ENCODE measurements around the gene SCN5A. TPM values are rescaled to one million over a fixed set of nuclear protein-coding genes. Genes with fewer than 3 reads are reported as not detected.

SCN5A gene
- polyA plus RNA-seq (2012; ENCODE audit: insufficient read depth, insufficient read length): 3.5 TPM

- no peak for DNase-seq (ENCODE audit: low read depth, low spot score)
- peak within 1 kb of the TSS; percentile 42 for H3K4me3 ChIP-seq (ENCODE audit: low read length)
These were observed at the start of gene SCN5A for GRCh38 chr3:38649500-38650247. Gene SCN5A (minus strand): TSS chr3:38649687. CDS start chr3:38633307, 16,380 bp downstream.

- no peak overlapping the region for H3K4me3 ChIP-seq (ENCODE audit: low read length)
- DNase-seq (ENCODE audit: low read depth, low spot score): no peak
These were observed 49.3 kb upstream of the SCN5A start for GRCh38 chr3:38698760-38699159.

GRCh38 chr3:38698061-38698460 lies 48.6 kb upstream of the SCN5A start:
- no peak overlapping the region for H3K4me3 ChIP-seq (ENCODE audit: low read length)
- DNase-seq (ENCODE audit: low read depth, low spot score): no peak

- H3K4me3 ChIP-seq (ENCODE audit: low read length): no peak overlapping the region
- DNase-seq (ENCODE audit: low read depth, low spot score): no peak
These were observed 46.5 kb upstream of the SCN5A start for GRCh38 chr3:38696034-38696433.

GRCh38 chr3:38690185-38690584 lies 40.7 kb upstream of the SCN5A start:
- DNase-seq (ENCODE audit: low read depth, low spot score): no peak
- no peak overlapping the region for H3K4me3 ChIP-seq (ENCODE audit: low read length)

- DNase-seq (ENCODE audit: low read depth, low spot score): no peak
- H3K4me3 ChIP-seq (ENCODE audit: low read length): no peak overlapping the region
These were observed 40.3 kb upstream of the SCN5A start for GRCh38 chr3:38689774-38690173.

- DNase-seq (ENCODE audit: low read depth, low spot score): no peak
These were observed 39.9 kb upstream of the SCN5A start for GRCh38 chr3:38689346-38689745.

GRCh38 chr3:38687321-38687720 lies 37.8 kb upstream of the SCN5A start:
- no peak overlapping the region for H3K4me3 ChIP-seq (ENCODE audit: low read length)
- DNase-seq (ENCODE audit: low read depth, low spot score): no peak

More at GRCh38 chr3:38689346-38689745, 39.9 kb upstream of the SCN5A start:
- no peak overlapping the region for H3K4me3 ChIP-seq (ENCODE audit: low read length)

GRCh38 chr3:38684546-38684945 lies 35.1 kb upstream of the SCN5A start:
- H3K4me3 ChIP-seq (ENCODE audit: low read length): no peak overlapping the region

GRCh38 chr3:38669668-38670067 lies 20.2 kb upstream of the SCN5A start:
- no peak overlapping the region for H3K4me3 ChIP-seq (ENCODE audit: low read length)
- DNase-seq (ENCODE audit: low read depth, low spot score): no peak

More at GRCh38 chr3:38684546-38684945, 35.1 kb upstream of the SCN5A start:
- DNase-seq (ENCODE audit: low read depth, low spot score): no peak

GRCh38 chr3:38662544-38662943 lies 13.1 kb upstream of the SCN5A start:
- DNase-seq (ENCODE audit: low read depth, low spot score): peak; percentile 55
- H3K4me3 ChIP-seq (ENCODE audit: low read length): no peak overlapping the region

- H3K4me3 ChIP-seq (ENCODE audit: low read length): no peak overlapping the region
- DNase-seq (ENCODE audit: low read depth, low spot score): no peak
These were observed 9.4 kb upstream of the SCN5A start for GRCh38 chr3:38658841-38659240.

- DNase-seq (ENCODE audit: low read depth, low spot score): no peak
- no peak overlapping the region for H3K4me3 ChIP-seq (ENCODE audit: low read length)
These were observed 7.9 kb upstream of the SCN5A start for GRCh38 chr3:38657369-38657768.

- DNase-seq (ENCODE audit: low read depth, low spot score): peak; percentile 70
- H3K4me3 ChIP-seq (ENCODE audit: low read length): no peak overlapping the region
These were observed 6.3 kb upstream of the SCN5A start for GRCh38 chr3:38655708-38656300.

GRCh38 chr3:38653685-38654537 lies 4.4 kb upstream of the SCN5A start:
- DNase-seq (ENCODE audit: low read depth, low spot score): no peak
- no peak overlapping the region for H3K4me3 ChIP-seq (ENCODE audit: low read length)

- no peak for DNase-seq (ENCODE audit: low read depth, low spot score)
- no peak overlapping the region for H3K4me3 ChIP-seq (ENCODE audit: low read length)
These were observed 3.4 kb upstream of the SCN5A start for GRCh38 chr3:38652934-38653333.

GRCh38 chr3:38651153-38651789 lies 1.8 kb upstream of the SCN5A start:
- peak; percentile 65 for DNase-seq (ENCODE audit: low read depth, low spot score)
- peak overlapping the region; percentile 27 for H3K4me3 ChIP-seq (ENCODE audit: low read length)

GRCh38 chr3:38650248-38650951 lies 913 bp upstream of the SCN5A start:
- peak overlapping the region; percentile 41 for H3K4me3 ChIP-seq (ENCODE audit: low read length)
- no peak for DNase-seq (ENCODE audit: low read depth, low spot score)

Measured in Jurkat, Clone E6-1 (cell line).